ENCODE results near the gene NUMA1. TPM values are rescaled to one million over a fixed set of nuclear protein-coding genes. Genes with fewer than 3 reads are reported as not detected.

The NUMA1 gene
- total RNA-seq, 4 donors from 2014 or later: 163 to 272 (median 202) TPM

DNA sequence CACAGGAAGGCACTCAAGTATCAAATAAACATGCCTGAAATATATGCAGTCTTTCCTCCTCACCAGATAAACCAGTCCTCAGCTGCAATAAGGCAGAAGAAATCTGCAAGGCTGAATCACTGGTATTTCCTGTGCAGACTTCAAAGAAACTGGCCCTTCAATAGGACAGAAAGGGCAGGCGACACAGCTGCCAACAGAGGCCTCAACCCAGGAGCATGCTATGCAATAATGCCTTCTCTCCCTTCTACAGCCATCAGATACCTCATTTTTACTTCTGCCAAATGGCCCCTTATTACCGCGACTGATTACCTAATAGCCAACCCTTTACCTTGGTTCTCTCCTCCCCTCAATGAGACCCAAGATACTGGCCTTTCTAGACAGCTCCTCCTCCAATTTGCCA is 8.0 kb downstream of the NUMA1 start:
- Histone ChIP-seq H3K9me3 (no peaks in the 10 kb centered on the region), H3K36me3 (no peaks in the 10 kb centered on the region), H3K27me3 (no peaks in the 10 kb centered on the region), H3K4me3 (no peak overlapping the region), H3K4me1 (peaks cover 31 to 42% of the 10 kb centered on the region in 2 donors), H3K27ac (no peak overlapping the region)
- in situ Hi-C loops (cut with MboI; ENCODE audit: low sequenced_read_pairs in 4 of 4) (no loop called here), intact Hi-C loops (cut with DNase I; ENCODE audit: low total_unique reads) (no loop called here)
- TF ChIP-seq POLR2A (IDR thresholded peaks at IDR 0.05): no peak
- no peak for TF ChIP-seq CTCF (IDR thresholded peaks at IDR 0.05 in 4 of 5, conservative IDR thresholded peaks at IDR 0.05 in 1 of 5)
- DNase-seq: no peak
- no peak for ATAC-seq

DNA sequence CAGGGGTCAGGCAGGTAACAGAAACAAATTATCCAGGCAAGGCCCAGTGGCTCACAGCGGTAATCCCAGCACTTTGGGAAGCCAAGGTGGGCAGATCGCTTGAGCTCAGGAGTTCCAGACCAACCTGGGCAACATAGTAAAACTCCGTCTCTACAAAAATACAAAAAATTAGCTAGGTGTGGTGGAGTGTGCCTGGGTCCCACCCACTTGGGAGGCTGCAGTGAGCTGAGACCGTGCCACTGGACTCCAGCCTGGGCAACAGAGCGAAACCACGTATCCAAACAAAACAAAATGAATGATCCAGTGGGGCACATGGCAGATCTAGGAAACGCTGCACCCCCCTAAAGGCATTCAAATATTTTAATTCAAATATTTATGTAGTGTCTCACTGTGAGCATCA is 9.9 kb downstream of the NUMA1 start:
- ATAC-seq (no peak), DNase-seq (no peak)
- no peak for TF ChIP-seq POLR2A (IDR thresholded peaks at IDR 0.05)
- TF ChIP-seq CTCF (IDR thresholded peaks at IDR 0.05 in 4 of 5, conservative IDR thresholded peaks at IDR 0.05 in 1 of 5): no peak
- in situ Hi-C loops (cut with MboI; ENCODE audit: low sequenced_read_pairs in 4 of 4) (no loop called here), intact Hi-C loops (cut with DNase I; ENCODE audit: low total_unique reads) (no loop called here)
- Histone ChIP-seq H3K4me3 (no peak overlapping the region), H3K4me1 (peaks cover 31 to 52% of the 10 kb centered on the region in 2 donors), H3K9me3 (no peaks in the 10 kb centered on the region), H3K36me3 (no peaks in the 10 kb centered on the region), H3K27me3 (no peaks in the 10 kb centered on the region), H3K27ac (peak overlapping the region; percentile 66 to 81 (median 74))

GRCh38 chr11:72069787-72070251 is 10.5 kb downstream of the NUMA1 start:
- intact Hi-C loops (cut with DNase I; ENCODE audit: low total_unique reads): no loop called here
- Histone ChIP-seq H3K9me3 (no peaks in the 10 kb centered on the region), H3K27ac (peak overlapping the region; percentile 66 to 81 (median 74)), H3K27me3 (no peaks in the 10 kb centered on the region), H3K36me3 (no peaks in the 10 kb centered on the region), H3K4me1 (peaks cover 31 to 52% of the 10 kb centered on the region in 2 donors), H3K4me3 (peak overlapping the region in 1 of 4 donors; percentile 5)
- peak in 1 of 2 donors; percentile 34 for TF ChIP-seq POLR2A (IDR thresholded peaks at IDR 0.05)
- no peak for TF ChIP-seq CTCF (IDR thresholded peaks at IDR 0.05 in 4 of 5, conservative IDR thresholded peaks at IDR 0.05 in 1 of 5)
- DNase-seq (peak; percentile 77 to 88), ATAC-seq (peak; percentile 98 to 99)
- in situ Hi-C loops (cut with MboI; ENCODE audit: low sequenced_read_pairs in 4 of 4): no loop called here

DNA sequence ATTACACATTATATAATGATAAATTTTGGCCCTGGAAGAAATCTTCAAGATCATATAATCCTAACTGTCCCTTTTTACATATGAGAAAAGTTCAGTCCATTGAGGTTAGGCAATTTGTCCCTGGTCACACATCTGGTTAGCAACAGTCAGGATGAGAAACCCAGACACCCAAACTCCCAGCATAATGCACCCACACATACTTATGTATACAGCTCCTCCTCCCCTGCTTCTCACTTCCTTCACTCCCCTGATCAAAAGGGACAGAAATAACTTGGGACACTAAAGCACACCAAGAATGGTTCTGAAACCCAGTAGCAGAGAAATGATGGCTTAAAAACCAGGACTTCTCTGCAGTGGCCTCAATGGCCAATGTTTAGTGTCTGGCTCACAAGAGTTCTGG is 11.1 kb downstream of the NUMA1 start:
- ATAC-seq: peak; percentile 9 to 34
- peak overlapping the region in 2 of 4 donors; percentile 5 to 14 for H3K4me3 ChIP-seq
- peaks cover 31 to 52% of the 10 kb centered on the region in 2 donors for H3K4me1 ChIP-seq

More for the DNA sequence above, 11.1 kb downstream of the NUMA1 start:
- in situ Hi-C loops (cut with MboI; ENCODE audit: low sequenced_read_pairs in 4 of 4) (no loop called here), intact Hi-C loops (cut with DNase I; ENCODE audit: low total_unique reads) (no loop called here)
- no peak for DNase-seq
- Histone ChIP-seq H3K36me3 (no peaks in the 10 kb centered on the region), H3K27ac (peak overlapping the region; percentile 66 to 81 (median 74)), H3K27me3 (no peaks in the 10 kb centered on the region), H3K9me3 (no peaks in the 10 kb centered on the region)
- no peak for TF ChIP-seq CTCF (IDR thresholded peaks at IDR 0.05 in 4 of 5, conservative IDR thresholded peaks at IDR 0.05 in 1 of 5)
- TF ChIP-seq POLR2A (IDR thresholded peaks at IDR 0.05): no peak

Measured in gastrocnemius medialis (tissue), 4 donors.